Measurements from ENCODE around the gene PTPRH. TPM values are rescaled to one million over a fixed set of nuclear protein-coding genes. Genes with fewer than 3 reads are reported as not detected.

The PTPRH gene
- total RNA-seq, 1 donor from 2014 or later = 0.64 TPM

DNA sequence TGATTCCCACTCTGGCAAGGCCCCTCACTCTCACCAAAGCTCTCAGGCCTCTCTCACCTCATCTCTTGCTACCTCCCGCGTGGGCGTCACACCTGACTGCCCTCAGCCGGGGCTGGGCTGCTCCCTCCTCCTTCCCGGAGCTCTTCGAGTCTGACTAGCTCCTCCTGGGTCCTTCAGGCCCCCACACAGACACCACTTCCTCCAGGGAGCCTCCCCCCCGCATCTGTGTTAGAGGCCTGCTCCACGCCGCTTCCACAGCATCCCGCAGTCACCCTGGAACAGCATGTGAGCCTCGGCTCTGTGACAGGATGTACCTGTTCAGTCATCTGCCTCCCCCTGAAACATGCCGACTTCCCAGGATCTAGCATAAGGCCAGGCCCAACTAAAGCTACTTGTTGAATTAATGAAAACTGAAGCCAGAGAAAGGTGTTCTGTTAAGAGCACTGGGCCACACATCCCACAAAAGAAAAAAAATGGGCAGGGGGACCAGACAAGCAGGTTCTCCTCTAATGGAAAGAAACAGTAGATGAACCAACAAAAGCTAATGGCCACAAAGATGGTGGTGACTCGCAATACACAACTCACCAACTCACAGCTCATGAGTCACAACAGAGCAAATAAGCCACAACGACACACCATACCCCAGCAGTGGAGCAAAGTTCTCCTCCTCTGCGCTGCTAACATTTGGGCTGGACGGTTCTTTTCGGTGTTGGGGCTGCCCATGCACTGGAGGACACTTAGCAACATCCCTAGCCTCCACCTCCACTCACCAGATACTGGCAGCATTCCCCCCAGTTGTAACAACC lies 46.5 kb upstream of the PTPRH start:
- intact Hi-C loops (cut with DNase I) = loop anchor here (10.0 kb wide), 1 partner anchor 791 kb away; the partner anchor contains the start of gene LENG9
- peaks cover 8 to 24% of the 10 kb centered on the region in 2 donors for H3K4me1 ChIP-seq
- DNase-seq (ENCODE audit: low spot score in 2 of 2) = no peak
- no peaks in the 10 kb centered on the region for H3K27me3 ChIP-seq
- H3K36me3 ChIP-seq = no peaks in the 10 kb centered on the region
- peak overlapping the region in 1 of 2 donors; percentile 26 for H3K27ac ChIP-seq
- no peaks in the 10 kb centered on the region for H3K9me3 ChIP-seq
- H3K4me3 ChIP-seq = peak overlapping the region in 1 of 2 donors; percentile 24
- TF ChIP-seq, protein P1, sequence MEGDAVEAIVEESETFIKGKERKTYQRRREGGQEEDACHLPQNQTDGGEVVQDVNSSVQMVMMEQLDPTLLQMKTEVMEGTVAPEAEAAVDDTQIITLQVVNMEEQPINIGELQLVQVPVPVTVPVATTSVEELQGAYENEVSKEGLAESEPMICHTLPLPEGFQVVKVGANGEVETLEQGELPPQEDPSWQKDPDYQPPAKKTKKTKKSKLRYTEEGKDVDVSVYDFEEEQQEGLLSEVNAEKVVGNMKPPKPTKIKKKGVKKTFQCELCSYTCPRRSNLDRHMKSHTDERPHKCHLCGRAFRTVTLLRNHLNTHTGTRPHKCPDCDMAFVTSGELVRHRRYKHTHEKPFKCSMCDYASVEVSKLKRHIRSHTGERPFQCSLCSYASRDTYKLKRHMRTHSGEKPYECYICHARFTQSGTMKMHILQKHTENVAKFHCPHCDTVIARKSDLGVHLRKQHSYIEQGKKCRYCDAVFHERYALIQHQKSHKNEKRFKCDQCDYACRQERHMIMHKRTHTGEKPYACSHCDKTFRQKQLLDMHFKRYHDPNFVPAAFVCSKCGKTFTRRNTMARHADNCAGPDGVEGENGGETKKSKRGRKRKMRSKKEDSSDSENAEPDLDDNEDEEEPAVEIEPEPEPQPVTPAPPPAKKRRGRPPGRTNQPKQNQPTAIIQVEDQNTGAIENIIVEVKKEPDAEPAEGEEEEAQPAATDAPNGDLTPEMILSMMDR (IDR thresholded peaks at IDR 0.05) = no peak

DNA sequence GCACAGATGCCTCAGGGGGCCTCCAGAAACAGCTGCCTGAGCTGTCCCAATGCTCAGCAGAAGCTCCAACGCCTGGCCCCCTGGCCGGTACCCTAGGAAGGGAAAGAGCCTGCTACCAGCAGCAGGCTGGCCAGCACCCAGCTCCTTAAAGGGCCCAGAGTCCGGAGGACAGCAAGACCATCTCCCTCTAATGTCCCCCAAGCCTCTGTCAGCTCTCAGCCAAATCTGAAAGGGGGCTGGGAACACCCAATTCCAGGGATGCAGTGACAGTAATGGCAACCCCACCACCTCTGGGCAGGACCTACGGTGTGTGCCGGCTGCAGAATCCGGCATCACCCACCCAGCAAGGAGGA lies 45.3 kb upstream of the PTPRH start:
- peak overlapping the region; percentile 12 to 24 for H3K4me3 ChIP-seq
- peaks cover 4 to 19% of the 10 kb centered on the region in 2 donors for H3K4me1 ChIP-seq
- H3K27me3 ChIP-seq = no peaks in the 10 kb centered on the region
- no peaks in the 10 kb centered on the region for H3K9me3 ChIP-seq
- DNase-seq (ENCODE audit: low spot score in 2 of 2) = no peak
- H3K27ac ChIP-seq = peak overlapping the region in 1 of 2 donors; percentile 26
- H3K36me3 ChIP-seq = no peaks in the 10 kb centered on the region
- TF ChIP-seq, protein P1 (IDR thresholded peaks at IDR 0.05) = no peak
- intact Hi-C loops (cut with DNase I) = loop anchor here (10.0 kb wide), 1 partner anchor 790 kb away; the partner anchor contains the start of gene LENG9

- TF ChIP-seq, protein P1 (IDR thresholded peaks at IDR 0.05) = no peak
- intact Hi-C loops (cut with DNase I) = loop anchor here (10.0 kb wide), 1 partner anchor 789 kb away; the partner anchor contains the start of gene LENG9
- no peaks in the 10 kb centered on the region for H3K9me3 ChIP-seq
- H3K4me1 ChIP-seq = peaks cover 3 to 16% of the 10 kb centered on the region in 2 donors
- H3K4me3 ChIP-seq = peak overlapping the region; percentile 12 to 24
- DNase-seq (ENCODE audit: low spot score in 2 of 2) = no peak
- no peaks in the 10 kb centered on the region for H3K27me3 ChIP-seq
- peak overlapping the region in 1 of 2 donors; percentile 26 for H3K27ac ChIP-seq
- no peaks in the 10 kb centered on the region for H3K36me3 ChIP-seq
Observed at GRCh38 chr19:55253842-55254624, 44.7 kb upstream of the PTPRH start.

- peaks cover 3 to 15% of the 10 kb centered on the region in 2 donors for H3K4me1 ChIP-seq
- H3K27me3 ChIP-seq = no peaks in the 10 kb centered on the region
- no peaks in the 10 kb centered on the region for H3K9me3 ChIP-seq
- no peak overlapping the region for H3K4me3 ChIP-seq
- DNase-seq (ENCODE audit: low spot score in 2 of 2) = no peak
- H3K27ac ChIP-seq = no peak overlapping the region
- intact Hi-C loops (cut with DNase I) = loop anchor here (10.0 kb wide), 1 partner anchor 788 kb away; the partner anchor contains the start of gene LENG9
- no peaks in the 10 kb centered on the region for H3K36me3 ChIP-seq
- TF ChIP-seq, protein P1 (IDR thresholded peaks at IDR 0.05) = no peak
Observed at GRCh38 chr19:55252760-55253663, 43.7 kb upstream of the PTPRH start.
